K562 (cell line): ENCODE measurements around the gene TAF8. TPM values are rescaled to one million over a fixed set of nuclear protein-coding genes. Genes with fewer than 3 reads are reported as not detected.

ENCODE experiments used
- ATAC-seq: fragments of 200-7000 bp; cut with Tn5 transposase; 3 replicates; pipeline ENCODE4 v1.9.1; 2020; ENCODE audit warnings: moderate library complexity
- BruUV-seq: library from RNA; stranded (reverse); fragments of 400-500 nt; replicated peaks from 2 replicates; lab custom pipeline; 2021; lab: Mats Ljungman, UMichigan
- CTCF ChIA-PET: fragments of 300-600 bp; formaldehyde crosslinking; extraction: SDS; loops from one replicate; lab custom pipeline; 2021; ENCODE audit warnings: low intra/inter-chr PET ratio; lab: Yijun Ruan, JAX
- POLR2A ChIA-PET: fragments of 300-600, 350-650 bp; sonication (Branson Sonifier 250); formaldehyde crosslinking; extraction: SDS; loops from one replicate; lab custom pipeline; 2021; ENCODE audit warnings: antibody characterized with exemption, inconsistent platforms; lab: Yijun Ruan, JAX
- DNase-seq, 4 experiments: peaks; one replicate each; pipeline versions ENCODE4 v3.0.0 to v3.0.0-alpha.2; 2011 to 2018; ENCODE audit warnings: low spot score in 3 of 4, mixed read lengths in 3 of 4; ENCODE audit errors: extremely low read depth in 1 of 4
- FAIRE-seq: peaks from 2 replicates; lab custom pipeline; 2011; peaks lifted over from hg19 to GRCh38; lab: Jason Lieb, UNC
- H2AFZ ChIP-seq: 2 replicates; pipeline ENCODE4 v1.6.0; 2011; ENCODE audit warnings: low read depth, low read length, control low read depth, inconsistent platforms
- H3K27ac ChIP-seq: fragments of 200-600 bp; 3 replicates; pipeline ENCODE4 v1.8.0; 2011; ENCODE audit warnings: low read depth, mild to moderate bottlenecking, control low read depth, inconsistent platforms, low read length, moderate library complexity, mixed read lengths; ENCODE audit errors: extremely low read depth
- H3K27me3 ChIP-seq, 2 experiments: fragments of 300-600 bp in 1 of 2; 2 replicates in 1 of 2; 3 replicates in 1 of 2; pipeline versions ENCODE4 v1.6.0 to v1.8.0; 2011; ENCODE audit warnings: inconsistent platforms in 2 of 2, low read length in 2 of 2, mild to moderate bottlenecking in 1 of 2, mixed read lengths in 1 of 2, moderate library complexity in 1 of 2; ENCODE audit not compliant: control insufficient read depth in 2 of 2, insufficient read depth in 2 of 2
- H3K36me3 ChIP-seq: fragments of 300-600 bp; 3 replicates; pipeline ENCODE4 v1.8.0; 2011; ENCODE audit warnings: mild to moderate bottlenecking, low read length, inconsistent platforms; ENCODE audit not compliant: control insufficient read depth, insufficient read depth
- H3K4me1 ChIP-seq, 2 experiments: fragments of 200-600 bp in 1 of 2; replicated peaks in 1 of 2; 2 replicates in 1 of 2; 3 replicates in 1 of 2; pipeline versions ENCODE4 v1.5.1 to v1.8.0; 2011; ENCODE audit warnings: inconsistent platforms in 2 of 2, low read length in 2 of 2, mild to moderate bottlenecking in 1 of 2, mixed read lengths in 1 of 2, moderate library complexity in 1 of 2; ENCODE audit not compliant: control insufficient read depth in 2 of 2, insufficient read depth in 2 of 2
- H3K4me2 ChIP-seq: 2 replicates; pipeline ENCODE4 v1.6.1; 2011; ENCODE audit warnings: low read length, control low read depth, inconsistent platforms, mixed read lengths; ENCODE audit not compliant: insufficient read depth
- H3K4me3 ChIP-seq: fragments of 200-600 bp; sonication (generic), shearing (Covaris generic); 2 replicates; pipeline ENCODE4 v1.5.1; 2016; ENCODE audit warnings: control low read depth, inconsistent platforms
- H3K79me2 ChIP-seq: fragments of 200-600 bp; 3 replicates; pipeline ENCODE4 v1.8.0; 2011; ENCODE audit warnings: low read length, inconsistent platforms; ENCODE audit not compliant: control insufficient read depth, insufficient read depth
- H3K9ac ChIP-seq, 2 experiments: 2 replicates each; pipeline versions ENCODE4 v1.6.0 to v1.6.1; 2011; ENCODE audit warnings: low read depth in 2 of 2, low read length in 2 of 2, control low read depth in 1 of 2, inconsistent platforms in 1 of 2, mild to moderate bottlenecking in 1 of 2, mixed read lengths in 1 of 2; ENCODE audit not compliant: insufficient read depth in 1 of 2
- H3K9me1 ChIP-seq: one replicate; pipeline ENCODE4 v1.6.0; 2011; ENCODE audit warnings: inconsistent platforms, mild to moderate bottlenecking, low read length, moderate library complexity; ENCODE audit not compliant: control insufficient read depth, insufficient read depth
- H3K9me3 ChIP-seq: replicated peaks from 2 replicates; pipeline ENCODE4 v1.5.1; 2011; ENCODE audit warnings: low read depth, low read length, inconsistent platforms; ENCODE audit not compliant: control insufficient read depth, insufficient read depth
- H4K20me1 ChIP-seq: replicated peaks from 2 replicates; pipeline ENCODE4 v1.6.1; 2011; ENCODE audit warnings: low read length, inconsistent platforms, mixed read lengths; ENCODE audit not compliant: control insufficient read depth, insufficient read depth
- ATF7 ChIP-seq: fragments of 450-650 bp; IDR thresholded peaks from 2 replicates; pipeline ENCODE4 v1.7.1; 2014; ENCODE audit warnings: mild to moderate bottlenecking, moderate library complexity
- C11orf30 ChIP-seq: fragments of 450-650 bp; IDR thresholded peaks from 2 replicates; pipeline ENCODE4 v1.6.1; 2016; ENCODE audit warnings: low read depth, mild to moderate bottlenecking
- CHD2 ChIP-seq: IDR thresholded peaks from 2 replicates; pipeline ENCODE4 v1.6.1; 2011; ENCODE audit warnings: low read depth, low read length
- E2F4 ChIP-seq: sonication (generic); formaldehyde crosslinking; IDR thresholded peaks from 2 replicates; pipeline ENCODE4 v1.8.0; 2022; ENCODE audit warnings: mild to moderate bottlenecking, low read depth, missing genetic modification reagents
- E2F5 ChIP-seq: sonication (generic); formaldehyde crosslinking; IDR thresholded peaks from 2 replicates; pipeline ENCODE4 v1.8.0; 2022; ENCODE audit warnings: mild to moderate bottlenecking, missing genetic modification reagents
- FOXJ3 ChIP-seq: sonication (generic); formaldehyde crosslinking; IDR thresholded peaks from 2 replicates; pipeline ENCODE4 v1.4.0; 2020; ENCODE audit warnings: mild to moderate bottlenecking, missing genetic modification reagents
- MAFF ChIP-seq: IDR thresholded peaks from 2 replicates; pipeline ENCODE4 v1.6.1; 2012; ENCODE audit warnings: low read length, improper control_type of control experiment
- MAFG ChIP-seq: fragments of 450-650 bp; conservative IDR thresholded peaks from 2 replicates; pipeline ENCODE4 v1.6.1; 2016; ENCODE audit warnings: missing genetic modification characterization, missing compliant biosample characterization
- MAFK ChIP-seq: IDR thresholded peaks from 2 replicates; pipeline ENCODE4 v1.6.1; 2011; ENCODE audit warnings: low read length, improper control_type of control experiment
- MTF1 ChIP-seq: fragments of 250-450 bp; sonication (Bioruptor Pico); IDR thresholded peaks from 2 replicates; pipeline ENCODE4 v1.9.0; 2021; ENCODE audit warnings: moderate library complexity, mild to moderate bottlenecking, inconsistent platforms, borderline replicate concordance
- RBM25 ChIP-seq: fragments of 200-400 bp; formaldehyde crosslinking; IDR thresholded peaks from 2 replicates; pipeline ENCODE4 v1.6.1; 2018; ENCODE audit warnings: low read length, low read depth, moderate library complexity; ENCODE audit not compliant: severe bottlenecking
- SAP30 ChIP-seq: fragments of 200-600 bp; sonication (generic); IDR thresholded peaks from 2 replicates; pipeline ENCODE4 v1.6.1; 2012; ENCODE audit warnings: borderline replicate concordance, low read depth, mild to moderate bottlenecking, moderate library complexity, low read length, control low read depth, inconsistent platforms; ENCODE audit not compliant: insufficient read depth, poor library complexity, severe bottlenecking
- SMAD4 ChIP-seq: fragments of 250-450 bp; sonication (Bioruptor Pico); conservative IDR thresholded peaks from 2 replicates; pipeline ENCODE4 v1.8.0; 2021; ENCODE audit warnings: inconsistent platforms, mild to moderate bottlenecking, moderate library complexity
- TCF7 ChIP-seq: sonication (generic); IDR thresholded peaks from 2 replicates; pipeline ENCODE4 v1.6.1; 2016; ENCODE audit warnings: antibody characterized with exemption, borderline replicate concordance
- TFAP4 ChIP-seq: sonication (generic); formaldehyde crosslinking; IDR thresholded peaks from 2 replicates; pipeline ENCODE4 v1.8.0; 2022; ENCODE audit warnings: missing genetic modification reagents, mild to moderate bottlenecking, moderate library complexity, borderline replicate concordance
- ZEB2 ChIP-seq: fragments of 450-650 bp; IDR thresholded peaks from 2 replicates; pipeline ENCODE4 v1.6.1; 2016
- ZNF224 ChIP-seq: sonication (generic); formaldehyde crosslinking; IDR thresholded peaks from 2 replicates; pipeline ENCODE4 v1.8.0; 2022; ENCODE audit warnings: mild to moderate bottlenecking, missing genetic modification reagents
- ZNF316 ChIP-seq: fragments of 450-650 bp; IDR thresholded peaks from 2 replicates; pipeline ENCODE4 v1.6.1; 2016
- WGBS: fragments of 100-300 bp; shearing (Covaris generic); methylation state at CpG from one replicate; pipeline ENCODE4 v1.1.6; 2016; ENCODE audit warnings: low coverage, mixed read lengths; ENCODE audit not compliant: insufficient coverage; ENCODE audit errors: missing lambda C conversion rate; 5-methylcytosine and 5-hydroxymethylcytosine counted together
- in situ Hi-C: fragments of 300-500 bp; cut with MboI; formaldehyde crosslinking; loops from 4 replicates; pipeline ENCODE4 v1.15.0; 2018; ENCODE audit warnings: inconsistent platforms, mixed read lengths
- intact Hi-C: fragments of 100-400 bp; cut with micrococcal nuclease; formaldehyde crosslinking; loops from 2 replicates; pipeline ENCODE4 v1.14.2; 2022
- polyA plus RNA-seq, 8 experiments: library from polyadenylated mRNA; depleted of rRNA in 4 of 8; stranded (reverse) in 5 of 8; unstranded in 3 of 8; fragments of >200 nt; fragmentation: Nextera tagmentation in 2 of 8; fragmentation: Illumina TruSeq in 1 of 8; extraction: Ambion mirVana in 2 of 8; extraction: Trizol in 1 of 8; gene quantifications; 2 replicates each; pipeline versions ENCODE4 v1.2.1 to v1.2.3, GENCODE V29; 2011 to 2014; ENCODE audit warnings: inconsistent platforms in 1 of 8, missing spikeins in 1 of 8
- total RNA-seq, 7 experiments: library from RNA; depleted of rRNA in 6 of 7; stranded (reverse); fragments of >200 nt in 6 of 7; fragmentation: Illumina TruSeq in 2 of 7; extraction: Trizol in 2 of 7; gene quantifications; 2 replicates each; pipeline versions ENCODE4 v1.2.1 to v1.2.3, GENCODE V29; 2011 to 2021; ENCODE audit warnings: low replicate concordance in 1 of 7

TAF8 gene
- total and polyA plus RNA-seq, 9 of the 15 experiments (the other 6 are each of a cell fraction or from before 2014, with no cell fraction given) = 29.4 to 84.0 (median 52.6) TPM

- Histone ChIP-seq H3K79me2 (peaks cover 21% of the 10 kb centered on the region), H3K9ac (no peak overlapping the region; a peak in 1 of 4 replicates), H2AFZ (no peak overlapping the region), H4K20me1 (no peaks in the 10 kb centered on the region), H3K36me3 (peaks cover 11% of the 10 kb centered on the region), H3K9me3 (no peaks in the 10 kb centered on the region), H3K9me1 (no peaks in the 10 kb centered on the region), H3K27ac (no peak overlapping the region), H3K4me1 (peaks cover 54 to 59% of the 10 kb centered on the region in 2 experiments), H3K27me3 (no peaks in the 10 kb centered on the region), H3K4me2 (peak overlapping the region; percentile 92; the same call in 1 of the 2 replicates), H3K4me3 (no peak overlapping the region)
- ChIA-PET CTCF (interaction anchor here (1.1 kb wide), 1 partner anchor 267 kb away, joined by 3 read pairs; the partner anchor contains the start of gene PRICKLE4), POLR2A (interaction anchor here (0.5 to 2.2 kb wide), 10 partner anchors 13 to 495 kb away, joined by 3 to 11 read pairs (median 4); partner anchors contain the start of genes BYSL, MED20 and TOMM6)
- no TSS peak for BruUV-seq
- TF ChIP-seq MAFF = peak; percentile 86
- peak; percentile 84 for TF ChIP-seq MAFG (tag)
- peak; percentile 16; the same call in 1 of the 2 replicates for TF ChIP-seq TFAP4 (CRISPR knock-in tag)
- no peak for TF ChIP-seq ZEB2
- no peak for TF ChIP-seq E2F4 (CRISPR knock-in tag)
- TF ChIP-seq E2F5 (CRISPR knock-in tag) = no peak
- no peak for TF ChIP-seq MTF1 (CRISPR knock-in tag)
- no peak for TF ChIP-seq RBM25
- peak; percentile 11 for TF ChIP-seq SAP30
- no peak for TF ChIP-seq CHD2
- TF ChIP-seq TCF7 = no peak
- TF ChIP-seq C11orf30 = peak; percentile 92
- no peak for TF ChIP-seq FOXJ3
- TF ChIP-seq ZNF316 = peak; percentile 95
- TF ChIP-seq SMAD4 (CRISPR knock-in tag) = no peak
- TF ChIP-seq MAFK = peak; percentile 83
- TF ChIP-seq ATF7 = no peak
- no peak for TF ChIP-seq ZNF224 (CRISPR knock-in tag)
- ATAC-seq = no peak
- in situ Hi-C loops (loop anchor here (5.0 to 10.0 kb wide), 2 partner anchors 142 to 260 kb away; partner anchors contain the start of gene TOMM6), intact Hi-C loops (loop anchor here (10.0 kb wide), 1 partner anchor 342 kb away; no protein-coding TSS in a partner anchor)
- 42% methylated on average over 4 of the region's 4 CpGs for WGBS
- no peak for FAIRE-seq
- DNase-seq = no peak
Measured at GRCh38 chr6:42047213-42047590, 3.1 kb upstream of the TAF8 start.
